Epithelial cell of proximal tubule (primary cell): Measurements from ENCODE around the gene PDE6D. TPM values are rescaled to one million over a fixed set of nuclear protein-coding genes. Genes with fewer than 3 reads are reported as not detected.
A peak's percentile ranks its signal among the peaks of the same experiment; 100 is the strongest.
"Not testable (repeated sequence)": the region's sequence is repeated elsewhere in the genome, so short reads cannot be mapped to it uniquely, and the experiment has no call there.

Source experiments
- DNase-seq: peaks from one replicate; pipeline ENCODE4 v3.0.0-alpha.2; 2011; ENCODE audit warnings: low read depth
- H3K4me3 ChIP-seq: 2 replicates; pipeline ENCODE4 v1.5.1; 2011; ENCODE audit warnings: low read depth, mild to moderate bottlenecking, low read length
- CTCF ChIP-seq: conservative IDR thresholded peaks from 2 replicates; pipeline ENCODE4 v1.5.1; 2012; ENCODE audit warnings: low read depth, mild to moderate bottlenecking, low read length
- total RNA-seq: library from RNA; depleted of rRNA; stranded (reverse); fragments of >200 nt; gene quantifications from 2 replicates; pipeline ENCODE4 v1.2.3, GENCODE V29; 2015

PDE6D gene
- total RNA-seq, 1 donor from 2014 or later, result 32.9 TPM

GRCh38 chr2:231751042-231751815 lies 29.9 kb downstream of the PDE6D start:
- DNase-seq, result no peak
- no peak overlapping the region for H3K4me3 ChIP-seq
- no peak for TF ChIP-seq CTCF

- not testable (repeated sequence) for DNase-seq, H3K4me3 ChIP-seq
Measured at GRCh38 chr2:231749016-231749415, 32.1 kb downstream of the PDE6D start.

GRCh38 chr2:231748153-231748896 lies 32.8 kb downstream of the PDE6D start:
- not testable (repeated sequence) for H3K4me3 ChIP-seq, DNase-seq

GRCh38 chr2:231745303-231746038 lies 35.6 kb downstream of the PDE6D start:
- no peak for TF ChIP-seq CTCF
- no peak for DNase-seq
- H3K4me3 ChIP-seq, result no peak overlapping the region

GRCh38 chr2:231743376-231744116 lies 37.5 kb downstream of the PDE6D start:
- no peak for DNase-seq
- TF ChIP-seq CTCF, result no peak
- no peak overlapping the region for H3K4me3 ChIP-seq

- no peak overlapping the region for H3K4me3 ChIP-seq
- no peak for TF ChIP-seq CTCF
- no peak for DNase-seq
Measured at GRCh38 chr2:231737761-231738160, 43.3 kb downstream of the PDE6D start.

GRCh38 chr2:231732604-231733003 lies 48.5 kb downstream of the PDE6D start:
- no peak for DNase-seq
- no peak overlapping the region for H3K4me3 ChIP-seq
- peak; percentile 30 for TF ChIP-seq CTCF
